HEK293 (cell line): ENCODE data around the gene AXL.

Experiments
- CTCF ChIA-PET: fragments of 350-600 bp; formaldehyde crosslinking; extraction: SDS; loops from one replicate; lab custom pipeline; 2021; ENCODE audit warnings: antibody characterized with exemption; lab: Yijun Ruan, JAX
- POLR2A ChIA-PET: fragments of 300-600 bp; formaldehyde crosslinking; extraction: SDS; loops from one replicate; lab custom pipeline; 2020; ENCODE audit warnings: antibody characterized with exemption, inconsistent platforms; lab: Yijun Ruan, JAX
- H3K27ac ChIP-seq: fragments of 200-500 bp; sonication (Bioruptor generic); 2 replicates; pipeline ENCODE4 v1.5.1; 2014; ENCODE audit warnings: low read depth, low read length, control low read depth, inconsistent platforms; ENCODE audit errors: extremely low read depth
- H3K36me3 ChIP-seq, 2 experiments: fragments of 200-500 bp in 1 of 2; sonication (Bioruptor generic) in 1 of 2; 1 replicate in 1 of 2; 2 replicates in 1 of 2; pipeline ENCODE4 v1.5.1; 2014 to 2017; ENCODE audit warnings: inconsistent platforms in 2 of 2, low read length in 2 of 2; ENCODE audit not compliant: control insufficient read depth in 2 of 2, insufficient read depth in 1 of 2
- H3K4me1 ChIP-seq: fragments of 200-500 bp; sonication (Bioruptor generic); 2 replicates; pipeline ENCODE4 v1.5.1; 2014; ENCODE audit warnings: mild to moderate bottlenecking, low read length, inconsistent platforms; ENCODE audit not compliant: control insufficient read depth, insufficient read depth
- H3K4me3 ChIP-seq: 2 replicates; pipeline ENCODE4 v1.5.1; 2011; ENCODE audit warnings: low read depth, mild to moderate bottlenecking, control low read depth, low read length, moderate library complexity
- H3K9me3 ChIP-seq: fragments of 200-500 bp; sonication (Bioruptor generic); 2 replicates; pipeline ENCODE4 v1.5.1; 2014; ENCODE audit warnings: low read depth, low read length, inconsistent platforms; ENCODE audit not compliant: control insufficient read depth, insufficient read depth
- GLIS1 ChIP-seq: fragments of 450-650 bp; formaldehyde crosslinking; IDR thresholded peaks from 2 replicates; pipeline ENCODE4 v1.5.1; 2016; ENCODE audit warnings: missing biosample characterization, missing genetic modification characterization
- MZF1 ChIP-seq: fragments of 450-650 bp; formaldehyde crosslinking; IDR thresholded peaks from 2 replicates; pipeline ENCODE4 v1.5.1; 2017; ENCODE audit warnings: missing biosample characterization, missing genetic modification characterization, borderline replicate concordance
- OSR2 ChIP-seq: fragments of 450-650 bp; formaldehyde crosslinking; IDR thresholded peaks from 2 replicates; pipeline ENCODE4 v1.5.1; 2016; ENCODE audit warnings: missing biosample characterization, missing genetic modification characterization
- PRDM4 ChIP-seq: fragments of 450-650 bp; formaldehyde crosslinking; IDR thresholded peaks from 2 replicates; pipeline ENCODE4 v1.5.1; 2017; ENCODE audit warnings: missing biosample characterization, missing genetic modification characterization
- ZBTB17 ChIP-seq: fragments of 450-650 bp; formaldehyde crosslinking; IDR thresholded peaks from 2 replicates; pipeline ENCODE4 v1.5.1; 2016; ENCODE audit warnings: missing biosample characterization, missing genetic modification characterization
- ZBTB20 ChIP-seq: fragments of 450-650 bp; formaldehyde crosslinking; IDR thresholded peaks from 2 replicates; pipeline ENCODE4 v1.5.1; 2016; ENCODE audit warnings: missing biosample characterization, missing genetic modification characterization
- ZFHX2 ChIP-seq: fragments of 450-650 bp; formaldehyde crosslinking; conservative IDR thresholded peaks from 2 replicates; pipeline ENCODE4 v1.5.1; 2016; ENCODE audit warnings: missing biosample characterization, missing genetic modification characterization
- ZIC2 ChIP-seq: fragments of 450-650 bp; formaldehyde crosslinking; IDR thresholded peaks from 2 replicates; pipeline ENCODE4 v1.5.1; 2016; ENCODE audit warnings: missing biosample characterization, missing genetic modification characterization
- ZNF266 ChIP-seq: fragments of 450-650 bp; formaldehyde crosslinking; IDR thresholded peaks from 2 replicates; pipeline ENCODE4 v1.5.1; 2016; ENCODE audit warnings: missing biosample characterization, missing genetic modification characterization, low read depth
- ZNF292 ChIP-seq: fragments of 450-650 bp; formaldehyde crosslinking; IDR thresholded peaks from 2 replicates; pipeline ENCODE4 v1.5.1; 2016; ENCODE audit warnings: low read depth, missing biosample characterization, missing genetic modification characterization, borderline replicate concordance
- ZNF398 ChIP-seq: fragments of 450-650 bp; formaldehyde crosslinking; IDR thresholded peaks from 2 replicates; pipeline ENCODE4 v1.5.1; 2017; ENCODE audit warnings: missing biosample characterization, missing genetic modification characterization
- ZNF544 ChIP-seq: fragments of 450-650 bp; formaldehyde crosslinking; IDR thresholded peaks from 2 replicates; pipeline ENCODE4 v1.5.0; 2017; ENCODE audit warnings: missing biosample characterization, missing genetic modification characterization
- ZNF629 ChIP-seq: fragments of 450-650 bp; formaldehyde crosslinking; IDR thresholded peaks from 2 replicates; pipeline ENCODE4 v1.5.1; 2017; ENCODE audit warnings: missing biosample characterization, missing genetic modification characterization
- ZNF664 ChIP-seq: fragments of 450-650 bp; formaldehyde crosslinking; IDR thresholded peaks from 2 replicates; pipeline ENCODE4 v1.5.1; 2016; ENCODE audit warnings: missing biosample characterization, missing genetic modification characterization
- ZNF768 ChIP-seq: fragments of 450-650 bp; formaldehyde crosslinking; IDR thresholded peaks from 2 replicates; pipeline ENCODE4 v1.5.1; 2018; ENCODE audit warnings: missing biosample characterization, mild to moderate bottlenecking, missing genetic modification characterization
- TF ChIP-seq, protein P1 (sequence below): fragments of 450-650 bp; formaldehyde crosslinking; IDR thresholded peaks from 2 replicates; pipeline ENCODE4 v1.5.1; 2016; ENCODE audit warnings: missing biosample characterization, missing genetic modification characterization
- TF ChIP-seq, protein P2 (sequence below): fragments of 450-650 bp; formaldehyde crosslinking; IDR thresholded peaks from 2 replicates; pipeline ENCODE4 v1.5.1; 2016; ENCODE audit warnings: missing biosample characterization, missing genetic modification characterization
- TF ChIP-seq, protein P3 (sequence below): fragments of 450-650 bp; IDR thresholded peaks from 2 replicates; pipeline ENCODE4 v1.5.1; 2018; ENCODE audit warnings: missing biosample characterization, mild to moderate bottlenecking, missing genetic modification characterization

The AXL gene

DNA sequence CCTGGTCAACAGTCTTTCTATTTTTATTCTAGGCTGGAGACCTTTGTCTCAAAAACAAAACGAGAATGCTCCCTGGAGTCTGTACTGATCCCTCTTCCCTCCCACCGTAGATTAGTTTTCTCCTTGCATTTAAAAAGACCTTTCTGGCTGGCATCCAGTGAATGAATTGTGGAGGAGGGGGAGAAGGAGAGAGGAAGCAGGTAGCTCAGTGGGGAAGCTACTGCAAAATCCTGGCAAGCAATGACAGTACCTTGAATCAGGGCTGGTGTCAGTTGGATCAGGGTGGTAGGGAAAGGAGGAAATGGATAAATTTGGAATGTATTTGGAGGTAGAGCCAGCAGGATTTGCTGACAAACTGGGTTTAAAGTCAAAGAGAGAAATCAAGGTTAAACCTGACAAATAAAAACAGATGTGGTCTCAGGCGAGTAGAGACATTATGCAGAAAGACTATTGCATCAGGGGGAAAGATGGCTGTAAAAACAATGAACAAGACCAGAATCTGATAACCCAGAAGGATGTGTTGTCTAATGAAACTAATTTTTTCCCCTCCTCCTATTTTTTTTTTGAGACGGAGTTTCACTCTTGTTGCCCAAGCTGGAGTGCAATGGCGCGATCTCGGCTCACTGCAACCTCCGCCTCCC is 29.5 kb upstream of the AXL start:
- ChIA-PET POLR2A (interaction anchor here (0.6 to 1.5 kb wide), 2 partner anchors 74 to 136 kb away, joined by 4 to 5 read pairs; partner anchors contain the start of gene HNRNPUL1), CTCF (interaction anchor here (0.5 to 1.0 kb wide), 8 partner anchors 13 to 431 kb away, joined by 3 to 4 read pairs (median 3); no protein-coding TSS in a partner anchor)
- peak; percentile 50; the same call in 1 of the 2 replicates for TF ChIP-seq MZF1
- TF ChIP-seq ZNF629 (tag by site-specific recombination): no peak
- TF ChIP-seq ZIC2 (tag by site-specific recombination): 0 out of 2 replicates have a peak, but pooled peaks have one; percentile 28
- TF ChIP-seq ZNF768 (tag by site-specific recombination): no peak
- no peak for TF ChIP-seq ZNF664 (tag by site-specific recombination)
- TF ChIP-seq OSR2 (tag by site-specific recombination): peak; percentile 72
- TF ChIP-seq, protein P1, sequence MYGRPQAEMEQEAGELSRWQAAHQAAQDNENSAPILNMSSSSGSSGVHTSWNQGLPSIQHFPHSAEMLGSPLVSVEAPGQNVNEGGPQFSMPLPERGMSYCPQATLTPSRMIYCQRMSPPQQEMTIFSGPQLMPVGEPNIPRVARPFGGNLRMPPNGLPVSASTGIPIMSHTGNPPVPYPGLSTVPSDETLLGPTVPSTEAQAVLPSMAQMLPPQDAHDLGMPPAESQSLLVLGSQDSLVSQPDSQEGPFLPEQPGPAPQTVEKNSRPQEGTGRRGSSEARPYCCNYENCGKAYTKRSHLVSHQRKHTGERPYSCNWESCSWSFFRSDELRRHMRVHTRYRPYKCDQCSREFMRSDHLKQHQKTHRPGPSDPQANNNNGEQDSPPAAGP: no peak
- TF ChIP-seq, protein P2, sequence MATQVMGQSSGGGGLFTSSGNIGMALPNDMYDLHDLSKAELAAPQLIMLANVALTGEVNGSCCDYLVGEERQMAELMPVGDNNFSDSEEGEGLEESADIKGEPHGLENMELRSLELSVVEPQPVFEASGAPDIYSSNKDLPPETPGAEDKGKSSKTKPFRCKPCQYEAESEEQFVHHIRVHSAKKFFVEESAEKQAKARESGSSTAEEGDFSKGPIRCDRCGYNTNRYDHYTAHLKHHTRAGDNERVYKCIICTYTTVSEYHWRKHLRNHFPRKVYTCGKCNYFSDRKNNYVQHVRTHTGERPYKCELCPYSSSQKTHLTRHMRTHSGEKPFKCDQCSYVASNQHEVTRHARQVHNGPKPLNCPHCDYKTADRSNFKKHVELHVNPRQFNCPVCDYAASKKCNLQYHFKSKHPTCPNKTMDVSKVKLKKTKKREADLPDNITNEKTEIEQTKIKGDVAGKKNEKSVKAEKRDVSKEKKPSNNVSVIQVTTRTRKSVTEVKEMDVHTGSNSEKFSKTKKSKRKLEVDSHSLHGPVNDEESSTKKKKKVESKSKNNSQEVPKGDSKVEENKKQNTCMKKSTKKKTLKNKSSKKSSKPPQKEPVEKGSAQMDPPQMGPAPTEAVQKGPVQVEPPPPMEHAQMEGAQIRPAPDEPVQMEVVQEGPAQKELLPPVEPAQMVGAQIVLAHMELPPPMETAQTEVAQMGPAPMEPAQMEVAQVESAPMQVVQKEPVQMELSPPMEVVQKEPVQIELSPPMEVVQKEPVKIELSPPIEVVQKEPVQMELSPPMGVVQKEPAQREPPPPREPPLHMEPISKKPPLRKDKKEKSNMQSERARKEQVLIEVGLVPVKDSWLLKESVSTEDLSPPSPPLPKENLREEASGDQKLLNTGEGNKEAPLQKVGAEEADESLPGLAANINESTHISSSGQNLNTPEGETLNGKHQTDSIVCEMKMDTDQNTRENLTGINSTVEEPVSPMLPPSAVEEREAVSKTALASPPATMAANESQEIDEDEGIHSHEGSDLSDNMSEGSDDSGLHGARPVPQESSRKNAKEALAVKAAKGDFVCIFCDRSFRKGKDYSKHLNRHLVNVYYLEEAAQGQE (tag by site-specific recombination): no peak
- TF ChIP-seq, protein P3, sequence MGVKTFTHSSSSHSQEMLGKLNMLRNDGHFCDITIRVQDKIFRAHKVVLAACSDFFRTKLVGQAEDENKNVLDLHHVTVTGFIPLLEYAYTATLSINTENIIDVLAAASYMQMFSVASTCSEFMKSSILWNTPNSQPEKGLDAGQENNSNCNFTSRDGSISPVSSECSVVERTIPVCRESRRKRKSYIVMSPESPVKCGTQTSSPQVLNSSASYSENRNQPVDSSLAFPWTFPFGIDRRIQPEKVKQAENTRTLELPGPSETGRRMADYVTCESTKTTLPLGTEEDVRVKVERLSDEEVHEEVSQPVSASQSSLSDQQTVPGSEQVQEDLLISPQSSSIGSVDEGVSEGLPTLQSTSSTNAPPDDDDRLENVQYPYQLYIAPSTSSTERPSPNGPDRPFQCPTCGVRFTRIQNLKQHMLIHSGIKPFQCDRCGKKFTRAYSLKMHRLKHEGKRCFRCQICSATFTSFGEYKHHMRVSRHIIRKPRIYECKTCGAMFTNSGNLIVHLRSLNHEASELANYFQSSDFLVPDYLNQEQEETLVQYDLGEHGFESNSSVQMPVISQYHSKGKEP: peak; percentile 37
- TF ChIP-seq PRDM4 (tag by site-specific recombination): peak; percentile 30; the same call in 1 of the 2 replicates
- peak; percentile 28; the same call in 1 of the 2 replicates for TF ChIP-seq ZFHX2
- TF ChIP-seq ZNF544: no peak
- TF ChIP-seq GLIS1: peak; percentile 51; the same call in 1 of the 2 replicates
- TF ChIP-seq ZNF266: no peak
- TF ChIP-seq ZNF398 (tag by site-specific recombination): peak; percentile 50
- TF ChIP-seq ZBTB17: peak; percentile 52; the same call in 1 of the 2 replicates
- TF ChIP-seq ZNF292 (tag by site-specific recombination): no peak
- TF ChIP-seq ZBTB20 (tag by site-specific recombination): peak; percentile 53
- Histone ChIP-seq H3K27ac (peak overlapping the region; percentile 4; the same call in 1 of the 2 replicates), H3K4me3 (no peak overlapping the region), H3K4me1 (peaks cover 21% of the 10 kb centered on the region), H3K36me3 (no peaks in the 10 kb centered on the region), H3K9me3 (no peaks in the 10 kb centered on the region)
